HepG2 (cell line): ENCODE measurements around the gene SMC6. TPM values are rescaled to one million over a fixed set of nuclear protein-coding genes. Genes with fewer than 3 reads are reported as not detected.

Source experiments
- BORCS8-MEF2B ChIP-seq: sonication (generic); formaldehyde crosslinking; IDR thresholded peaks from 2 replicates; pipeline ENCODE4 v1.8.0; 2022; ENCODE audit warnings: mild to moderate bottlenecking, missing genetic modification reagents
- HNRNPH1 ChIP-seq: fragments of 200-400 bp; formaldehyde crosslinking; optimal IDR thresholded peaks from 2 replicates; pipeline ENCODE3; 2017; ENCODE audit warnings: mild to moderate bottlenecking, low read depth, low read length
- HNRNPK ChIP-seq: fragments of 200-400 bp; formaldehyde crosslinking; IDR thresholded peaks from 2 replicates; pipeline ENCODE4 v1.6.1; 2018; ENCODE audit warnings: low read length, low read depth, moderate library complexity, mild to moderate bottlenecking; ENCODE audit not compliant: poor library complexity, severe bottlenecking
- MEIS2 ChIP-seq: sonication (generic); formaldehyde crosslinking; IDR thresholded peaks from 2 replicates; pipeline ENCODE4 v1.9.0; 2021; ENCODE audit warnings: mild to moderate bottlenecking, missing genetic modification reagents
- PCBP2 ChIP-seq: fragments of 200-400 bp; formaldehyde crosslinking; optimal IDR thresholded peaks from 2 replicates; pipeline ENCODE3; 2018; ENCODE audit warnings: low read length, low read depth; ENCODE audit not compliant: poor library complexity, severe bottlenecking
- PPARG ChIP-seq: conservative IDR thresholded peaks from 2 replicates; pipeline ENCODE4 v1.6.1; 2016; ENCODE audit warnings: missing biosample characterization, missing genetic modification reagents
- SRF ChIP-seq: IDR thresholded peaks from 2 replicates; pipeline ENCODE4 v1.6.1; 2011; ENCODE audit warnings: mild to moderate bottlenecking, low read depth, low read length, moderate library complexity
- TBX2 ChIP-seq: sonication (generic); formaldehyde crosslinking; IDR thresholded peaks from 2 replicates; pipeline ENCODE4 v1.5.0; 2020; ENCODE audit warnings: missing genetic modification reagents, mild to moderate bottlenecking, borderline replicate concordance
- TP53 ChIP-seq: sonication (generic); formaldehyde crosslinking; conservative IDR thresholded peaks from 2 replicates; pipeline ENCODE4 v1.4.0; 2020; ENCODE audit warnings: missing genetic modification reagents
- ZBTB38 ChIP-seq: sonication (generic); formaldehyde crosslinking; IDR thresholded peaks from 2 replicates; pipeline ENCODE4 v1.5.1; 2020; ENCODE audit warnings: mild to moderate bottlenecking, missing genetic modification reagents
- ZNF121 ChIP-seq: sonication (generic); formaldehyde crosslinking; IDR thresholded peaks from 2 replicates; pipeline ENCODE4 v1.5.0; 2020; ENCODE audit warnings: mild to moderate bottlenecking, missing genetic modification reagents
- ZNF431 ChIP-seq: sonication (generic); formaldehyde crosslinking; IDR thresholded peaks from 2 replicates; pipeline ENCODE4 v1.9.0; 2022; ENCODE audit warnings: missing genetic modification reagents, low read depth, mild to moderate bottlenecking, borderline replicate concordance
- ZNF670 ChIP-seq: sonication (generic); formaldehyde crosslinking; IDR thresholded peaks from 2 replicates; pipeline ENCODE4 v1.8.0; 2022; ENCODE audit warnings: mild to moderate bottlenecking, missing genetic modification reagents, borderline replicate concordance
- ZSCAN9 ChIP-seq: IDR thresholded peaks from 2 replicates; pipeline ENCODE4 v1.6.1; 2016; ENCODE audit warnings: borderline replicate concordance
- polyA plus RNA-seq, 8 experiments: library from polyadenylated mRNA; depleted of rRNA in 3 of 8; stranded (reverse) in 7 of 8; unstranded in 1 of 8; fragments of >200 nt; fragmentation: Illumina TruSeq in 4 of 8; extraction: Trizol in 4 of 8; gene quantifications; 2 replicates each; pipeline versions ENCODE4 v1.2.1 to v1.2.3, GENCODE V29; 2011 to 2016; ENCODE audit warnings: low read depth in 4 of 8, missing spikeins in 1 of 8, mixed read lengths in 1 of 8; ENCODE audit not compliant: insufficient read depth in 1 of 8
- total RNA-seq, 5 experiments: library from RNA; depleted of rRNA; stranded (reverse); fragments of >200 nt; fragmentation: Illumina TruSeq; extraction: Trizol; gene quantifications; 2 replicates each; pipeline ENCODE4 v1.2.3, GENCODE V29; 2016; ENCODE audit warnings: low read depth in 1 of 5
- TF ChIP-seq, protein P1 (sequence below): sonication (generic); formaldehyde crosslinking; IDR thresholded peaks from 2 replicates; pipeline ENCODE4 v1.4.0; 2020; ENCODE audit warnings: missing genetic modification reagents
- TF ChIP-seq, protein P2 (sequence below): sonication (generic); formaldehyde crosslinking; IDR thresholded peaks from 2 replicates; pipeline ENCODE4 v1.5.0; 2020; ENCODE audit warnings: mild to moderate bottlenecking, missing genetic modification reagents, borderline replicate concordance
- TF ChIP-seq, protein P3 (sequence below): sonication (generic); formaldehyde crosslinking; IDR thresholded peaks from 2 replicates; pipeline ENCODE4 v1.4.0; 2020; ENCODE audit warnings: missing genetic modification reagents

The SMC6 gene
- total and polyA plus RNA-seq, 2 of the 13 experiments (the other 11 are each of a cell fraction or from before 2014, with no cell fraction given): 18.9 to 55.3 TPM

GRCh38 chr2:17753803-17754663 is at the start of gene SMC6, which contains the start of gene GEN1 (continued):
- TF ChIP-seq ZNF431 (CRISPR knock-in tag) (no peak), TP53 (no peak), ZBTB38 (CRISPR knock-in tag) (no peak), ZNF670 (no peak), ZSCAN9 (peak; percentile 64; the same call in 1 of the 2 replicates), BORCS8-MEF2B (CRISPR knock-in tag) (no peak), ZNF121 (no peak), SRF (0 out of 2 replicates have a peak, but pooled peaks have one; percentile 16), MEIS2 (CRISPR knock-in tag) (no peak; the same call in 1 of the 2 replicates), HNRNPK (no peak), PCBP2 (no peak), HNRNPH1 (peak; percentile 24), TBX2 (peak; percentile 22; the same call in 1 of the 2 replicates), PPARG (CRISPR knock-in tag) (no peak)
- TF ChIP-seq, protein P1, sequence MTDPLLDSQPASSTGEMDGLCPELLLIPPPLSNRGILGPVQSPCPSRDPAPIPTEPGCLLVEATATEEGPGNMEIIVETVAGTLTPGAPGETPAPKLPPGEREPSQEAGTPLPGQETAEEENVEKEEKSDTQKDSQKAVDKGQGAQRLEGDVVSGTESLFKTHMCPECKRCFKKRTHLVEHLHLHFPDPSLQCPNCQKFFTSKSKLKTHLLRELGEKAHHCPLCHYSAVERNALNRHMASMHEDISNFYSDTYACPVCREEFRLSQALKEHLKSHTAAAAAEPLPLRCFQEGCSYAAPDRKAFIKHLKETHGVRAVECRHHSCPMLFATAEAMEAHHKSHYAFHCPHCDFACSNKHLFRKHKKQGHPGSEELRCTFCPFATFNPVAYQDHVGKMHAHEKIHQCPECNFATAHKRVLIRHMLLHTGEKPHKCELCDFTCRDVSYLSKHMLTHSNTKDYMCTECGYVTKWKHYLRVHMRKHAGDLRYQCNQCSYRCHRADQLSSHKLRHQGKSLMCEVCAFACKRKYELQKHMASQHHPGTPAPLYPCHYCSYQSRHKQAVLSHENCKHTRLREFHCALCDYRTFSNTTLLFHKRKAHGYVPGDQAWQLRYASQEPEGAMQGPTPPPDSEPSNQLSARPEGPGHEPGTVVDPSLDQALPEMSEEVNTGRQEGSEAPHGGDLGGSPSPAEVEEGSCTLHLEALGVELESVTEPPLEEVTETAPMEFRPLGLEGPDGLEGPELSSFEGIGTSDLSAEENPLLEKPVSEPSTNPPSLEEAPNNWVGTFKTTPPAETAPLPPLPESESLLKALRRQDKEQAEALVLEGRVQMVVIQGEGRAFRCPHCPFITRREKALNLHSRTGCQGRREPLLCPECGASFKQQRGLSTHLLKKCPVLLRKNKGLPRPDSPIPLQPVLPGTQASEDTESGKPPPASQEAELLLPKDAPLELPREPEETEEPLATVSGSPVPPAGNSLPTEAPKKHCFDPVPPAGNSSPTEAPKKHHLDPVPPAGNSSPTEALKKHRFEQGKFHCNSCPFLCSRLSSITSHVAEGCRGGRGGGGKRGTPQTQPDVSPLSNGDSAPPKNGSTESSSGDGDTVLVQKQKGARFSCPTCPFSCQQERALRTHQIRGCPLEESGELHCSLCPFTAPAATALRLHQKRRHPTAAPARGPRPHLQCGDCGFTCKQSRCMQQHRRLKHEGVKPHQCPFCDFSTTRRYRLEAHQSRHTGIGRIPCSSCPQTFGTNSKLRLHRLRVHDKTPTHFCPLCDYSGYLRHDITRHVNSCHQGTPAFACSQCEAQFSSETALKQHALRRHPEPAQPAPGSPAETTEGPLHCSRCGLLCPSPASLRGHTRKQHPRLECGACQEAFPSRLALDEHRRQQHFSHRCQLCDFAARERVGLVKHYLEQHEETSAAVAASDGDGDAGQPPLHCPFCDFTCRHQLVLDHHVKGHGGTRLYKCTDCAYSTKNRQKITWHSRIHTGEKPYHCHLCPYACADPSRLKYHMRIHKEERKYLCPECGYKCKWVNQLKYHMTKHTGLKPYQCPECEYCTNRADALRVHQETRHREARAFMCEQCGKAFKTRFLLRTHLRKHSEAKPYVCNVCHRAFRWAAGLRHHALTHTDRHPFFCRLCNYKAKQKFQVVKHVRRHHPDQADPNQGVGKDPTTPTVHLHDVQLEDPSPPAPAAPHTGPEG (CRISPR knock-in tag): no peak
- TF ChIP-seq, protein P2, sequence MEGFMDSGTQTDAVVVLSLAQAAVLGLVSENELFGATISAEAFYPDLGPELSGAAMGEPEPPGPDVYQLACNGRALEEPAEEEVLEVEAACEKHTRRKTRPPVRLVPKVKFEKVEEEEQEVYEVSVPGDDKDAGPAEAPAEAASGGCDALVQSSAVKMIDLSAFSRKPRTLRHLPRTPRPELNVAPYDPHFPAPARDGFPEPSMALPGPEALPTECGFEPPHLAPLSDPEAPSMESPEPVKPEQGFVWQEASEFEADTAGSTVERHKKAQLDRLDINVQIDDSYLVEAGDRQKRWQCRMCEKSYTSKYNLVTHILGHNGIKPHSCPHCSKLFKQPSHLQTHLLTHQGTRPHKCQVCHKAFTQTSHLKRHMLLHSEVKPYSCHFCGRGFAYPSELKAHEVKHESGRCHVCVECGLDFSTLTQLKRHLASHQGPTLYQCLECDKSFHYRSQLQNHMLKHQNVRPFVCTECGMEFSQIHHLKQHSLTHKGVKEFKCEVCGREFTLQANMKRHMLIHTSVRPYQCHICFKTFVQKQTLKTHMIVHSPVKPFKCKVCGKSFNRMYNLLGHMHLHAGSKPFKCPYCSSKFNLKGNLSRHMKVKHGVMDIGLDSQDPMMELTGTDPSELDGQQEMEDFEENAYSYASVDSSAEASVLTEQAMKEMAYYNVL: no peak
- TF ChIP-seq, protein P3, sequence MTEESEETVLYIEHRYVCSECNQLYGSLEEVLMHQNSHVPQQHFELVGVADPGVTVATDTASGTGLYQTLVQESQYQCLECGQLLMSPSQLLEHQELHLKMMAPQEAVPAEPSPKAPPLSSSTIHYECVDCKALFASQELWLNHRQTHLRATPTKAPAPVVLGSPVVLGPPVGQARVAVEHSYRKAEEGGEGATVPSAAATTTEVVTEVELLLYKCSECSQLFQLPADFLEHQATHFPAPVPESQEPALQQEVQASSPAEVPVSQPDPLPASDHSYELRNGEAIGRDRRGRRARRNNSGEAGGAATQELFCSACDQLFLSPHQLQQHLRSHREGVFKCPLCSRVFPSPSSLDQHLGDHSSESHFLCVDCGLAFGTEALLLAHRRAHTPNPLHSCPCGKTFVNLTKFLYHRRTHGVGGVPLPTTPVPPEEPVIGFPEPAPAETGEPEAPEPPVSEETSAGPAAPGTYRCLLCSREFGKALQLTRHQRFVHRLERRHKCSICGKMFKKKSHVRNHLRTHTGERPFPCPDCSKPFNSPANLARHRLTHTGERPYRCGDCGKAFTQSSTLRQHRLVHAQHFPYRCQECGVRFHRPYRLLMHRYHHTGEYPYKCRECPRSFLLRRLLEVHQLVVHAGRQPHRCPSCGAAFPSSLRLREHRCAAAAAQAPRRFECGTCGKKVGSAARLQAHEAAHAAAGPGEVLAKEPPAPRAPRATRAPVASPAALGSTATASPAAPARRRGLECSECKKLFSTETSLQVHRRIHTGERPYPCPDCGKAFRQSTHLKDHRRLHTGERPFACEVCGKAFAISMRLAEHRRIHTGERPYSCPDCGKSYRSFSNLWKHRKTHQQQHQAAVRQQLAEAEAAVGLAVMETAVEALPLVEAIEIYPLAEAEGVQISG: peak; percentile 56; the same call in 1 of the 2 replicates
